HG02623 (cell line): Measurements from ENCODE around the gene HPCAL1.

ENCODE experiments used
- ATAC-seq: cut with Tn5 transposase; IDR thresholded peaks from one replicate; pipeline ENCODE4 v1.9.1; 2021; ENCODE audit warnings: moderate library complexity; ENCODE audit not compliant: unreplicated experiment

HPCAL1 gene

DNA sequence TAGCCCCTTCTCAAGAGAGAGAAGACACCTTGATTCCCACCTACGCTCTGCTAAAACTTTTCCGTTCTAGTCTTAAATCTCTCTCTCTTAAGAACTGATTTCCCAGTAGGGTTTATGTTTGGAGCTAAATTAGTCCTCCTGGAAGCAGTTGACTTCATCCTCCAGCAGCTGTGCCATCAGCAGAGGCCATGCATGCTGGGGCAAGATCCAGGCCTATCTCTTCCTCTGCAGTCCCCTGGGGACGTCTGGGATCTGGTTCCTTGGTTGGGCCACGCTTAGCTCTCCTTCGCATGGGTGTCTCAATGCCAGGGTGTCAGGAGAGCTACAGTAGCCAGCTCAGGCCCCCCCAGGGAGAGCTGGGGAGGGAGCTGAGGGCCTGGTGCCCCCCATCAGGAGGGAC lies 49.7 kb downstream of the HPCAL1 start:
- no peak for ATAC-seq

DNA sequence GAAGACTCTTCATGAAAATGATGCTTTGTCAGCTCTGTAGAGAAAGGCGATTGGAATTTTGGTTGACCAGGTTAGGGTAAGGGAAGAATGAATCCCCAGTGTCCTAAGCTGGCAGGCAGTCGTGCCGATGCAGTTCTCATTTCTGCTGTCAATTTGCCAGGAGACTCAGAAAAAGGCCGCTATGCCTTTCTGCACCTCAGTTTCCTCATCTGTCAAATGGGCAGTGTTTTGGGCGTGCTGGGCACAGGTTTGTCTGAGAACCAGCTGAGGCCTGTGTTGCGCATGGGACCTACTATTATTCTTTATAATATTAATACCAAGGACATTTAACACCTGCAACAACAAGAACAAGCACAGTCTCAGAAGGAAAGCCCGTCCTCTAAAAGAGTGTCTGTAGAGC lies 50.3 kb downstream of the HPCAL1 start:
- no peak for ATAC-seq

DNA sequence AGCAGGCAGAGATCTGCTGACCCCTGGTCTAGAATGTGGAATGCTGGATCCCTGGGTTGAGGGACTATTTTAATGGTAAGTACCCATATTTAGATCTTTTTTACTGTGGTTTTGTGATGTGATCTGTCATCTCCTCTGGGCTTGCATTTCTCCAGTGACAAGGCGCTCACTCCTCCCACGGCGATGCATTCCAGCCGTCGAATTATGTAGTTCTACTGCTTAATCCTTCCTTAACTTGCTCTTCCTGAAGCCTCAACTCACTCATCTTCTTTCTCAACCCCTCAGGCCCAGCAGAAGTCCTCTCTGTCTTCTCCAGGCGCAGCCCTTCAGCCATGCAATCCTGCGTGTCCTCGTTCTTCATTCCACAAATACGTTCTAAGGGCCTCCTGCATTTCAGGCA lies 51.2 kb downstream of the HPCAL1 start:
- no peak for ATAC-seq

DNA sequence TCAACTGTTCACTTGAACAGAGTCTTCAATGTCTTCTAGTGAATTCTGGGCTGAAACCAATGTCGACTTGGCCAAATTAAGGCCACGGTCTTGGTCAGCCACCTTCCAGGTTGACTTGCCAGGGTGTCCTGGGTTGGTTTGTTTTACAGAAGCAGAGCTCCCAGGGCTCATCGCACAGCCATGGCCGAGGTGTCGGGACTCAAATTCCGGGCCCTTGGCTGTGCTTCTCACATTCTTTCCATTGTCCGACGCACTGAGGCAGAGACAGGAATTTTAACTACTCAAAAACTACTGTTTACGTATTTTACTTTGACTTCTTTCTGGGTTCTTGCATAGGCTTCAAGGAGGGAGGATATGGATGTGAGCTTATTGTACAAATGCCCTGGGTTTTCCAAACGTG lies 51.7 kb downstream of the HPCAL1 start:
- ATAC-seq, result no peak

DNA sequence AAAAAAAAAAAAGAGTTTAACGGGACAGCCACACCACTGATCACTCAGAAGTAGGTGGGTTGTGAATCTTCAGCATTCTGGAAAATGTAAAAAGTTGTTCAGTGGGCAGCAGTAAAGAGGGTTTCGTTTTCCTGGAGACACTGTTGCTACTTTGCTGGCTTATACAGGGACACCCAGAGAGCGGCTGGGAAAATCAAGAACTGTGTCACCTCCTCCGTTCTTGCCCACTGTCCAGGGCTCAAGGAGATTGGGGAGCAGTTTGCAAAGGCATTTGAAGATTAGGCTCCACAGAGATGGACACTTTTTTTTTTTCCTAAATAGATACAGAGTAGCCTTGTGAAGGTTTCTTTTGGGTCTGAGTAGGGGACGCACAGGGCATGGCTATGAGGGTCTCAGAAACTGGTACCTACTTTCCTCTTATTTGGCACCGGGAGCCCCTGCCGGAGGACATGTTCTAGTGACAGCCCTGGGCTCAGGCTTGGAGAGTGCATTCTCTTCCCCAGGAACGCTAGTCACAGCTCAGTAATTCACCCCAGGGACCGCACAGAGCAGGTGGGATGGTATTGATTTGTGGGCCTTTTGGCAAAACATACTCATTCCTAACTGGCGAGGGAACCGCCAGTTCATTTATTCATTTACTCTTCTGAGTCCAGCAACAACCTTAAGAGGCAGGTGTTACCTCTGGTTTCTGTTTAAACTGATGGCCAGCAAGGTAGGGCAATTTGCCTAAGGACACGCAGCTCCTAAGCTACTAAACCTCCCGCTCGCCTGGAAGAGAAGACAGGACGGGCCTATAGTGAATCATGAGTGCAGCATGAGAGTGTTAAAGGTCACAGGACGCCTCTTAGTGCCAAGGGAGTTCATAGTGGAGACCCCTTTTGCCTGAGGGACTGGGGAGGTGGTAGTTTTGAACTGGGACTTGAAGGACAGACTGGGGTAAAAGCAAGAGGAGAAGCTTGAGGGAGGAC lies 53.1 kb downstream of the HPCAL1 start:
- no peak for ATAC-seq

DNA sequence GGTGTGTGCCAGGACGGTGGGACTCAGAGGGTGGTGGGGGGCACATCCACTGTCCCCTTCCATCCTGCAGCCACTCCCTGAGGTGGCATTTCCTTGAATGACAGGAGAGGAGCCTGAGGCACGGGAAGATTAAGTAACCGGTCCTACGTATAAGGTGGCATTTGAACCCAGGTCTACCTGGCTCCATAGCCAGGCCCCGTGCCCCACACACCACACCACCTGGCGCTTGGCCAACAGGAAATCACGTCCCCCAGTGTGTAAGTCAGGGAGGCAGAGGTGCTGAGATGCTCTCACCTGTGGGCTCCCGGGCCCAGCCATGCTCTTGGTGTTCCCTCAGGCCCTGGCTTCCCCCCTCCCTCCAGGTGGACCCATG lies 53.7 kb downstream of the HPCAL1 start:
- no peak for ATAC-seq

DNA sequence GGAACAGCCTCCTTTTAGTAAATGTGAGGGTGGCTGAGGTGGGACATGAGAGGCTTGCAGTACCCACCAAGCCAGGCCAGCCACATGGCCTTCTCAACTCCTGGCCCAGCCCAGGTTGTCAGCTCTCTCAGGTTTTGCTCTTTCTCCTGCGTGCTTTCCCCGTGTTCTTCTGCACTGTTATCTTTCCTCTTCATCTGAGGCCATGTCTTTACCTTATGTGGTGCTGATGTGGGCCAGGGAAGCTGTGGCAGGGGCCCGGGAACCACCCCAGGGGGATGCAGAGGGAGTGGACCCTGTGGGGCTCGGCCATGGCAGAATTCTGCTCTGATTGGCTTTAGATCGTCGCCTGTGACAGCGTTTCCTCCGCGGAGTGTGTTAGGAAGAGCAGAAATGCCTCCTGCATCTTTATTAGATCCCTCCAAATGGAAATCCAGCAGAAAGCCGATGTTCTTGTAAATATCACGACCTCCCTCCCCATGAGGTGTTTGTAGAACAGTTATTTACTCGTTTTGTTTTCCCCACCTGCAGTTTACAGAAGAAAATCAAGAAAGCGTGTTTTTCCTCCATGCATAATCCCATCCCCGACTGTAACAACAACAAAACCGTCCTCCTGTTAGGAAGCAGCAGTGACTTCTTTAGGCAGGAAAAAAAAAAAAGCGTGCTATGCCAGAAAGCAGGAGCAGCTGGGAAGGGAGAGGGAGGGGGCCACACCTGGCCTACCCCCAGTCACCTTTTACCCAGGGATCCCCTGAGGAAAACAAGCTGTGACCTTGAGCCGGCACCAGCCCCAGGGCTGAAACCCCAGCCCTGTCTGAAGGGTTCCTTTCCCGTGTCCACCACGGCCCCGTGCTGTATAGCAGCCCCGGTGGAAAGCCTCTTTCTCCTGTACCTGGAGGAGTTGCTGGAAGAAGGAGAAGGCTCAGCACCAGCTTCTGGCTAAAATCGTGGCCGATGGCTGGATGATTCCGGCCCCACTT lies 54.8 kb downstream of the HPCAL1 start:
- ATAC-seq, result no peak

DNA sequence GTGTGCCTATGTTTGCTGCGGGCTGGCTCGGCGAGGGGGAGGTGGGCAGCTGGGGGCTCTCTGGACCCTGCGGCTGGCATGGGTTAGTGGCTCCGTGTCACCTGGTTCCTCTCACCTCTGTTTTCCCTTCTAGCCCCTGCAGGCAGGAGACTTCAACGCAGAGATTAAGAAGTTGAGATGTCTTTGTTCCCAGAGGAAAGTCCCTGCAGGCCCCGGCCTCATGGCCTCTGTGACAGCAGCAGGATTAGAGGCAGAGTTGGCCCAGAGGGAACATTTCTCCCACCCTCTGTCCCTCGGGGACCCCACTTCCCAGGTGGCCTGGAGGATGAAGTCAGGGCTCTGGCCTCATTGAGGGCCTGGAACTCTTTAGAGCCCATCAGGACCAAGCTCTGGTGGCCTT lies 56.5 kb downstream of the HPCAL1 start:
- ATAC-seq, result no peak

DNA sequence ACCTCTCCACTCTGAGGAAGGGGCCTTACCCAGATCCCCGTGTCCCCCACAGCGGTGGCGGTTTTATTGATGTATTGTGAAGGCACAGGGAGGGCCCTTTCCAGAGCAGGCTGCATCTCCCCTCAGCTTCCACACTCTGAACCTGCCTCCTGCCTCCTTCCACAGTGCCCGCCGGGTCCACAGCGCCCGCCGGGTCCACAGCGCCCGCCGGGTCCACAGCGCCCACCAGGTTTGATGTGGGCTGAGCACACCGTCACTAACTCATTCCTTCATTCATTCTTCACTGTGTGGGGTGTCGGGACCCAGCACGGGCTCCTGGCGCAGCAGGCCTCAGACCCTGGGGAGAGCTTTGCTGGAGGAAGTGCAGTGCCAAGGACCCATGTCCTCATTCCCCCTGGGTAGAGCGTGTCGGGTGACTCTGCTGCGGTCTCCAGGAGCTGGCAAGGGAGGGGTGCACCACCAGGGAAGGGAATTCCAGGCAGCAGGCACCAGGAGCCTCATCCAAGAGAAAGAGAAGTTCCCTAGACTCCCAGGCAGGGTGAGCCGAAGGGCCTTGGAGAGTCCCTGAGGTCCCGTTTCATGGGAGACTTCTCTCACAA lies 57.1 kb downstream of the HPCAL1 start:
- ATAC-seq, result no peak

DNA sequence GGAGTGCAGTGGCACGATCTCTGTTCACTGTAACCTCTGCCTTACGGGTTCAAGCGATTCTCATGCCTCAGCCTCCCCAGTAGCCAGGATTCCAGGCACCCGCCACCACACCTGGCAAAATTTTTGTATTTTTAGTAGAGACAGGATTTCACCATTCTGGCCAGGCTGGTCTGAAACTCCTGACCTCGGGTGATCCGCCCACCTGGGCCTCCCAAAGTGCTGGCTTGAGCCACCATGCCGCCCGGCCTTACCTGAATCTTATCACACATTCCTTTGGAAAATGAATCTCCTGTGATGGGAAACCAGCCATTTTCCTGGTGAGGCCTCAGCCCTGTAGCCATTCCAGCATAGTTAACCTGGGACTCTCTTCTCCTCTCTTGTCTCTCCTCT lies 57.8 kb downstream of the HPCAL1 start:
- ATAC-seq, result no peak

DNA sequence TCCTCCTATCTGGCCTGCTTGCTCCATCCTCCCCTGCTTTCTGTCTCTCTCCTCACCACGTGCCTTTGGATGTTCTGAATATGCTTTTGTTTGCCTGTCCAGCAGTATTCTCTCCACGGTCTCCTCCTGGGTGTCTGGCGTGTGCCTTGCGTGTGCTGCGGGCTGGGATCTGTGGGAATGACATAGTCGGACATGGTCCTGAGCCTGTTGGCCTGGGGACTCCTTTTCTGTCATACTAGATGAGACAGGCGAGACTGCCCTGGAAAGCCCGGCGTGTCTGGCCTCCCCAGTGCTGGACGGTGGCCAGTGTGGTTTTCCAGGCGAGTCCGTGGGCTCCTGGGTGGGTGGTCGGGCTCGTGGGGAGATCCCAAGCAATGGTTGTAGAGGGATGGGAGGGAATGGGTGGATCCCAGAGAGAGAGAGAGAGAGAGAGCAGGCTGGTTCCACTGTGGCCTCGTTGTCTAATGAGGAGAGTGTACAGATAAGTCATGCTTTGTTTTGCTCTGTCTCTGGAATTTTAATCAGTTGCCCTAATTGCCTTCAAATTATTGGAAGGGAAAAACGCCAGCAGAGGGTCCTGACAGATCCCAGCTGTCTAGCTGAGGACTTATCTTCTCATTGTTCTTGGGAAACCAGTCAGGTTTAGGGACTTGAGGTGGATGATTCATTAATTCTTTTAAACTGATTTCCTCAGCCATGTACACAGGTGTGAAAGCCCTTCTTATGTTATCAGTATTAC lies 58.3 kb downstream of the HPCAL1 start:
- ATAC-seq, result no peak

DNA sequence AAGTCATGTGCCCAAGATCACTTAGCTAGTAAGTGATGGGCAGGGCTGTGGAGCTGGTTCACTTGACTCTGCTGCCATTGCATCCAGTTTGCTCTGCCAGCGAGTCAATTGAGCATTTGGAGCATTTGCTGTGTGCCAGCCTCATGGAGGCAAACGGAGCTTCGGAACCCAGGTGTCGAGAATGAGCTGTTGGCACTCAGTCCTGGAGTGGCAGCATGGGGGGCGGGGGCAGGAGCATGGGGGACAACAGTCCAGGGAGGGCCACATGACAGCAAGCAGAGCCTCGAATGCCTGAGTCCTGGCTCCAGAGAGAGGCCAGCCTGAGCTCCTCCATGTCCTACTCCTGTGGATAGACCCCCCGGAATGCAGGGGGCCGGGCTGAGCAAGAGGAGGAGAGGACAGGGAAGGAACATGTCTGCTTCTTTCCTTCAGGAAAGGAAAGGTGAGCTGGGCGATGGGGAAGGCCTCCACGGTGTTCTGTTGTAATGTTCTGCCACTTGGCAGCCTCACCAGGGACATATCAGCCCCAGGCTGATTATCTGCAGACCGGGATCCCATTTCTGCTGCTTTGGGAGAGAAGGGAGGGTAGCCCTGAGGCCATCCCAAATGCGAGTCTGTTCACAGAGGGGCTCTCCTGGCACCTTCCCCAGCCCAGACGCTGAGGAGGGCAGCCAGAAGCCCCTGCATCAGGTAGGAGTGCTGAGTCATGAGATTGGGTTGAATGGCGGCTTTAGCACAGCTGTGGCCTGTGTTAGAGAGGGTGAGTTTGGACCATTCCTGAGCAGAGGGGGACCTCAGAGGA lies 59.6 kb downstream of the HPCAL1 start:
- ATAC-seq, result no peak

DNA sequence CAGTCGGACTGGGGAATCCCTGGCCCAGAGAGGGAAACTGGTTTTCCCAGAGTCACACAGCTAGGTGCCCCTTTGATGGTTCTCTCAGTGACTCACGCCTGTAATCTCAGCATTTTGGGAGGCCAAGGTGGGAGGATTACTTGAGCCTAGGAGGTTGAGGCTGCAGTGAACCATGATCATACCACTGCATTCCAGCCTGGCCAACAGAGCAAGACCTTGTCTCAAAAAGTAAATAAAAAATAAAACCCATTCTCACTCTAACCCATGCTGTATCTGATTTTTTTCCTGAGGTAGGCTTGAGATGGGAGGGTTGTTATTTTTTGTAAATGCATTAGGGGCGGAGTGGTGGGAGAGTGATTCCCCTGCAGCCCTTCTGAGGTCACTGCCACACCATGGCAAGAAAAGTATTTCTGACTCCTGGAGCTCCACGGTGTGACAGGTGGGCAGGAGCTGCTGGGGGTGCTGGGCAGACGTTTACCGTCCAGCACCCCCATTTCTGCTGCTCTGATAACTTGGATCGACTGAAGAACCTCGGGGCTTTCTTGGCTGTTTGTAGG lies 60.3 kb downstream of the HPCAL1 start:
- no peak for ATAC-seq

DNA sequence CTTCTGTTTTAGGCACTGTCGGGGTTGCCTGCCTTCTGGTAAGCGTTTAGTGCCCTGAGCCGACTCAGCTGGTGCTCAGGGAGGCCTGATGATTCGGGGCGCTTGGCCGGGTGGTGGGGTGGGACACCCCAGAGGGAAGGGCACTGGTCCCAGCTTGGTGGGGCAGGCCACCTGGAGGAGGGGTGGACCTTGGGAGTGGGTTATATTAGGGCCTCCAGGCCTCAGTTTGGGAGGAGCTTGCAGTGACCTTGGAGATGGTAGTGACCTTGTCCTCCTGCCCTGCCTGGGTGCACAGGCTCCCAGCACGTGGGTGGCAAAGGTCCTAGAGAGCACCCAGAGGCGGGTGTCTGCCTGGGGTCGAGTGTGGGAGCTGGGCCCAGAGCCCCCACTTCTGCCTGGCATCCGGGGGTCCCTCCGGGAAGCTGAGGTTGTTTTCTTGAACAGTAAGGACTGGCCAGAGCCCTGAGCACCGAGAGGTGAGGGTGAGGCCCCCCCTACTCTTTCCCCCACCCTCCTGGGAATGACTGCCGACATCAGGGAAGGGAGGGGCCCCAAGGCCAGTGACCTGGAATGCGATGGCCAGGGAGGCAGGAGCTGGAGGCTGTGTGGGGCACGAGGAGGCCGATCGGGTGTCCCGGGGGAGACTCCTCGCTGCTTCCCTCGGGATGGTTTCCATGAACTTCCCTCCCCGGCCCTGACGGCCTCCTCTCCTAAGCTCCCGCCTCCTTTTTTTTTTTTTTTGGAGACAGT lies 61.3 kb downstream of the HPCAL1 start:
- no peak for ATAC-seq

DNA sequence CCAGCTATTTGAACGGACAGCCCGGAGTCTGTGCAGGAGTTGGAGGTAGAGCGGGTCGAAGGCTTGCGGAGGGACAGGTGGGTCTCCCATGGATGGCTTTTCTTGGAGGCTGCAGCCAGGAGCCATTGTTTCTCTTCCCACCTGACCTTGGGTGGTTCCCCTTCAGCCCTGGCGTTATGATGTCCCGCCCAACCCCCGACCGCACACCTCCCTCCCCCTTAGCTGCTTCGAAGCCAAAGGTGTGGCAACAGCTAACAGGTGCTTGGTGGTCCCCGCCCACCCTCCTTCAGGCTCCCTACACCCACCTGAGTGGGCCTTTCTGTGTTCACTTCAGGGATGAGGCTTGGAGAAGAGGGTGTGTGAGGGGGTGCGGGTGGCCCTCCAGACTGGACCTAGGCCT lies 62.7 kb downstream of the HPCAL1 start:
- ATAC-seq, result no peak

DNA sequence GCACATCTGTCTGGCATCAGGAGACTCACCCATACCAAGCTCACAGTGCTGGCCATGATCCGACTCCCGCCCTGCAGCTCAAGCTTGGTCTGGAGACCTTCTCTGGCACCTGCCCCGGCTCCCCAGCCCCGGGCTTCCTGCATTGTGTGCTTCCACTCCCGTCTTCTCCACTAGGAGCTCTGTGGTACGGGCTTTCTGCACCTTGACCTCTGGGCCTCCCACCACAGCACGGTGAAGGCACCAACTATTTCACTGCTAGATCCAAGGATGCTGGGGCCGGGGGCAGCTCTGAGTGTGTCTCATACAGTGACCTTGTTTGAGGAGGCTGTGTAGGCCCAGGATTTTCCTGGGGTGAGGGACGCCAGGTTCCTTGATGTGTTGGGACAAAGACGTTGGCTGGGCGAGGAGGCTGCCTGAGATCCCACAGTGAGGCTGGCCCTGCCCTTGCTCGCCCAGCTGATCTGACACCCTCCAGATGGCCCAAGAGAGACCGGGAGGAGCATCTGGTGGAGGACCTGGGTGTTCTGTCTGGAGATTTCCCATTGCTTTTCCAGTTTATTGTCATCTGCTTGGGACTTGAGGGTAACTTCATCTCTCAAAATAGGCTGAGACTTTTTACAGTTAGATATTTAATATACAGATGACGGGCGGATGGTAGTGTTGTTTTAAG lies 64.0 kb downstream of the HPCAL1 start:
- ATAC-seq, result no peak

DNA sequence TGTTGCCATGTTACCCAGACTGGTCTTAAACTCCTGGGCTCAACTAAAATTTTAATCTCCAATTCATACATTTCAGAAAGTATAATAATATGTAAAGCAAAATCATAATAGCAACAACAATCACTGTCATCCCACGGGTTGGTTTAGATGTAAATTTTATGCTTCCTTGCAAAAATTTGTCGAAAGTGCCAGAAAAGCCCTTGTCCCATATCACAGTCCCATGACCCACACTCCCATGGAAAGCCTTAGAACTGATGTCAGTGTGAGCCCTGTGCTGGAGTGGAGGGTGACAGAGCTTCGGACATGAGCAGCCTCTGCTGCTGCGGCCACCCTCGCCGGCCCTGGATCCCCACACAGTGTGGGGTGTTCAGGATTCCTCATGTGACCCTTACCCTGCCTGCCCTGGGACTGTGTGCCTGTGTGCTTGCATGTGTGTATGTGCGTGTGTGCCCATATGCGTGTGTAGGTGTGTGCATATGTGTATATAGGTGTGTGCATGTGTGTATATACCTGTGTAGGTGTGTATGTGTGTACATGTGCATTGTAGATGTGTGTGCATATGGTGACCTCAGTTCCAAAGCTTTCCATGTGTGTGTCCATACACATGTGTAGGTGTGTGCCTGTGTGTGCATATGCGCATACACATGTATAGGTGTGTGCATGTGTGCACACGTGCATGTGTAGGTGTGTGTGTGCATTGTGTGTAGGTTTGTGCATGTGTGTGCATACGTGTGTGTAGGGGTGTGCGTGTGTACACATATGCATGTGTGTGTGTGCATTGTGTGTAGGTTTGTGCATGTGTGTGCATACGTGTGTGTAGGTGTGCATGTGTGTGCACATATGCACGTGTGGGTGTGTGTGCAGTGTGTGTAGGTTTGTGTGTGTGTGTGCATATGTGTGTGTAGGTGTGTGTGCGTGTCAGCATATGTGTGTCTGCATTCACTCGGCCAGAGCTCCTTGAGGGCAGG lies 65.1 kb downstream of the HPCAL1 start:
- no peak for ATAC-seq
